CD4-positive, CD25-positive, alpha-beta regulatory T cell (primary cell): Measurements from ENCODE around the gene WAPL. TPM values are rescaled to one million over a fixed set of nuclear protein-coding genes. Genes with fewer than 3 reads are reported as not detected.

Source experiments
- ATAC-seq, 2 donors: fragments of 150-1000 bp; cut with Tn5 transposase; one replicate each; pipeline ENCODE4 v1.10.0; 2021; ENCODE audit warnings: low read depth in 2 of 2, moderate number of reproducible peaks in 2 of 2, moderate library complexity in 1 of 2
- DNase-seq, 3 donors: peaks; one replicate each; pipeline versions ENCODE4 v3.0.0 to v3.0.0-alpha.2; 2012 to 2022; ENCODE audit warnings: mixed read lengths in 1 of 3
- H3K27ac ChIP-seq: one replicate; pipeline ENCODE4 v1.7.0; 2013; ENCODE audit warnings: mild to moderate bottlenecking, low read length; ENCODE audit not compliant: insufficient read depth, poor library complexity, severe bottlenecking
- H3K27me3 ChIP-seq: one replicate; pipeline ENCODE4 v1.7.0; 2013; ENCODE audit warnings: low read length; ENCODE audit not compliant: control insufficient read depth, insufficient read depth
- H3K36me3 ChIP-seq: one replicate; pipeline ENCODE4 v1.7.0; 2013; ENCODE audit warnings: mild to moderate bottlenecking, low read length, moderate library complexity; ENCODE audit not compliant: control insufficient read depth, insufficient read depth
- H3K4me1 ChIP-seq: 2 replicates; pipeline ENCODE4 v1.7.0; 2013; ENCODE audit warnings: mild to moderate bottlenecking, low read length; ENCODE audit not compliant: insufficient read depth, control insufficient read depth, poor library complexity, severe bottlenecking
- H3K4me3 ChIP-seq: one replicate; pipeline ENCODE4 v1.7.0; 2013; ENCODE audit warnings: low read depth, mild to moderate bottlenecking, low read length, moderate library complexity
- H3K9me3 ChIP-seq, 2 experiments: 1 replicate in 1 of 2; 2 replicates in 1 of 2; pipeline ENCODE4 v1.7.0; 2013; ENCODE audit warnings: low read length in 2 of 2, mild to moderate bottlenecking in 1 of 2, moderate library complexity in 1 of 2; ENCODE audit not compliant: control insufficient read depth in 2 of 2
- H3K27ac Mint-ChIP-seq, 3 donors: one replicate each; pipeline ENCODE4 v1.8.0; 2020 to 2022; ENCODE audit warnings: mild to moderate bottlenecking in 3 of 3, mixed read lengths in 3 of 3, moderate library complexity in 2 of 3
- H3K27me3 Mint-ChIP-seq: one replicate; pipeline ENCODE4 v1.8.0; 2022; ENCODE audit warnings: mild to moderate bottlenecking, mixed read lengths
- H3K36me3 Mint-ChIP-seq: one replicate; pipeline ENCODE4 v1.8.0; 2020; ENCODE audit warnings: mixed read lengths
- H3K4me1 Mint-ChIP-seq, 4 donors: one replicate each; pipeline ENCODE4 v1.8.0; 2020 to 2022; ENCODE audit warnings: mixed read lengths in 4 of 4, mild to moderate bottlenecking in 1 of 4
- H3K4me3 Mint-ChIP-seq, 4 donors: one replicate each; pipeline ENCODE4 v1.8.0; 2020 to 2022; ENCODE audit warnings: mild to moderate bottlenecking in 4 of 4, mixed read lengths in 4 of 4, moderate library complexity in 3 of 4
- H3K9me3 Mint-ChIP-seq, 7 donors: one replicate each; pipeline ENCODE4 v1.8.0; 2020 to 2022; ENCODE audit warnings: mixed read lengths in 7 of 7, mild to moderate bottlenecking in 3 of 7, moderate library complexity in 2 of 7
- polyA plus RNA-seq, 4 donors: library from polyadenylated mRNA; unstranded; fragments of 300-500 nt; fragmentation: Illumina TruSeq; gene quantifications; one replicate each; pipeline ENCODE4 v1.2.3, GENCODE V29; 2021
- total RNA-seq: library from RNA; stranded (reverse); gene quantifications from one replicate; pipeline ENCODE4 v1.2.3, GENCODE V29; 2022

The WAPL gene
- total and polyA plus RNA-seq, 5 donors from 2014 or later: 33.3 to 54.3 (median 36.6) TPM

DNA sequence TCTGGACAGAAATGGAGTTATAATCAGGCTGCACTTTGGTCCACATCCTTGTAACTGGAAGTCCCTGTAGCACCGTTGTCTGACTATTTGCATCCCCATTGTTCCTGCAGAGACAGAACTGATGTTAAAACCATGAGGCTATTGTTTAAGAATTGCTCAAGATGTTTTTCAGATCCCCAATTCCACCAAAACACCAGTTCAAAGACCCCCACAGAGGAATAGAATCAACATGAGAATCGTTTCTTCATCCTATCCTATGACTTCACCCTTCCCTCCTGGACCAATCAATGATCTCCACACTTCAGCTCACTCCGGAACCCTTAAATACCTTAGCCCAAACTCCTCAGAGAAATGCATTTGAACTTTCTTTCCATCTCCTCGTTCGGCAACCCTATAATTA is 97.9 kb downstream of the WAPL start:
- H3K4me3 Mint-ChIP-seq: no peak overlapping the region
- H3K4me1 Mint-ChIP-seq: peaks cover 4 to 10% (median 5%) of the 10 kb centered on the region in 4 donors
- no peaks in the 10 kb centered on the region for H3K9me3 Mint-ChIP-seq
- H3K27me3 Mint-ChIP-seq: peaks cover 4% of the 10 kb centered on the region
- Histone ChIP-seq H3K9me3 (no peaks in the 10 kb centered on the region), H3K27me3 (no peaks in the 10 kb centered on the region), H3K36me3 (no peaks in the 10 kb centered on the region), H3K4me3 (no peak overlapping the region), H3K4me1 (no peaks in the 10 kb centered on the region), H3K27ac (no peak overlapping the region)
- no peak overlapping the region for H3K27ac Mint-ChIP-seq
- H3K36me3 Mint-ChIP-seq: peaks cover 3% of the 10 kb centered on the region
- no peak for DNase-seq
- ATAC-seq: no peak

GRCh38 chr10:86419101-86419500 is 102.5 kb downstream of the WAPL start:
- H3K36me3 ChIP-seq: no peaks in the 10 kb centered on the region
- H3K27me3 ChIP-seq: no peaks in the 10 kb centered on the region
- Mint-ChIP-seq H3K36me3 (peaks cover 3% of the 10 kb centered on the region), H3K27ac (peak overlapping the region in 1 of 3 donors; percentile 63), H3K4me1 (peaks cover 8 to 42% (median 19%) of the 10 kb centered on the region in 4 donors), H3K9me3 (no peaks in the 10 kb centered on the region), H3K27me3 (no peaks in the 10 kb centered on the region), H3K4me3 (no peak overlapping the region)
- no peaks in the 10 kb centered on the region for H3K9me3 ChIP-seq
- H3K4me3 ChIP-seq: no peak overlapping the region
- no peak overlapping the region for H3K27ac ChIP-seq
- H3K4me1 ChIP-seq: no peaks in the 10 kb centered on the region
- ATAC-seq (peak; percentile 82 to 90), DNase-seq (peak in 2 of 3 donors; percentile 24 to 41)

- H3K4me1 ChIP-seq: peaks cover 34% of the 10 kb centered on the region
Measured at GRCh38 chr10:86415583-86415982, 106.0 kb downstream of the WAPL start.

DNA sequence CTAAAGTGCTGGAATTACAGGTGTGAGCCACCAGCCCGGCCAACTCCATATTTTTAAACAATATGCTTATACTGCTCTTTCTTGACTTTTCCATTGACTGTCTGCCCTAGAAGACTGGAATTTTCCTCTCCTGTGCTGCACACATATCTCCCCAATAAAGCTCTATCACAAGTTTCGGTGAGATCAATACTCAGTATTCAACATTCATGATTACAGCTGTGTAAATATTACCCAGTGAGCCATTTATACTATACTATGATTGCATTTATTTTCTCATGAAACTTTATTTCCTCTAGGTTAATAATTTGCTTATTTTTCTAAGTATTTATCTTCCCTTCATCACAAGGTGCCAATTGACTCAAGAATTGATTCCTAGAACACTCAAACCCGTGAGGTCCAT is 106.5 kb downstream of the WAPL start:
- peak overlapping the region in 3 of 4 donors; percentile 4 to 16 (median 13) for H3K4me3 Mint-ChIP-seq

More at GRCh38 chr10:86415583-86415982, 106.0 kb downstream of the WAPL start:
- no peaks in the 10 kb centered on the region for H3K27me3 ChIP-seq
- H3K27ac ChIP-seq: no peak overlapping the region
- Mint-ChIP-seq H3K4me3 (peak overlapping the region in 1 of 4 donors; percentile 19), H3K4me1 (peaks cover 31 to 74% (median 46%) of the 10 kb centered on the region in 4 donors), H3K27ac (peak overlapping the region in 1 of 3 donors; percentile 20), H3K9me3 (peaks cover 0 to 1% (median 0%) of the 10 kb centered on the region in 7 donors), H3K27me3 (peaks cover 4% of the 10 kb centered on the region), H3K36me3 (peaks cover 3% of the 10 kb centered on the region)
- ATAC-seq (no peak), DNase-seq (no peak)
- no peaks in the 10 kb centered on the region for H3K9me3 ChIP-seq
- no peaks in the 10 kb centered on the region for H3K36me3 ChIP-seq
- no peak overlapping the region for H3K4me3 ChIP-seq

GRCh38 chr10:86413046-86413728 is 108.4 kb downstream of the WAPL start:
- Histone ChIP-seq H3K27me3 (no peaks in the 10 kb centered on the region), H3K27ac (peak overlapping the region; percentile 71), H3K4me1 (peaks cover 37% of the 10 kb centered on the region), H3K9me3 (no peaks in the 10 kb centered on the region), H3K4me3 (peak overlapping the region; percentile 80), H3K36me3 (no peaks in the 10 kb centered on the region)
- no peaks in the 10 kb centered on the region for H3K36me3 Mint-ChIP-seq
- H3K4me3 Mint-ChIP-seq: peak overlapping the region; percentile 58 to 84 (median 78)
- peak overlapping the region in 2 of 3 donors; percentile 88 to 95 for H3K27ac Mint-ChIP-seq
- H3K9me3 Mint-ChIP-seq: peaks cover 0 to 1% (median 0%) of the 10 kb centered on the region in 7 donors
- DNase-seq (peak in 2 of 3 donors; percentile 63 to 78), ATAC-seq (peak; percentile 74 to 80)
- peaks cover 4% of the 10 kb centered on the region for H3K27me3 Mint-ChIP-seq
- peaks cover 30 to 66% (median 39%) of the 10 kb centered on the region in 4 donors for H3K4me1 Mint-ChIP-seq

More for the DNA sequence above, 106.5 kb downstream of the WAPL start:
- Histone ChIP-seq H3K9me3 (no peaks in the 10 kb centered on the region), H3K4me3 (no peak overlapping the region), H3K4me1 (peaks cover 37% of the 10 kb centered on the region), H3K27me3 (no peaks in the 10 kb centered on the region), H3K36me3 (no peaks in the 10 kb centered on the region), H3K27ac (no peak overlapping the region)
- no peaks in the 10 kb centered on the region for H3K36me3 Mint-ChIP-seq
- peaks cover 0 to 1% (median 0%) of the 10 kb centered on the region in 7 donors for H3K9me3 Mint-ChIP-seq
- peak overlapping the region in 1 of 3 donors; percentile 16 for H3K27ac Mint-ChIP-seq
- H3K4me1 Mint-ChIP-seq: peaks cover 31 to 75% (median 47%) of the 10 kb centered on the region in 4 donors
- H3K27me3 Mint-ChIP-seq: peaks cover 4% of the 10 kb centered on the region
- ATAC-seq: no peak
- no peak for DNase-seq

- Histone ChIP-seq H3K27ac (peak overlapping the region; percentile 71), H3K36me3 (no peaks in the 10 kb centered on the region), H3K9me3 (no peaks in the 10 kb centered on the region), H3K4me1 (peaks cover 37% of the 10 kb centered on the region), H3K4me3 (peak overlapping the region; percentile 80), H3K27me3 (no peaks in the 10 kb centered on the region)
- Mint-ChIP-seq H3K36me3 (no peaks in the 10 kb centered on the region), H3K27me3 (peaks cover 4% of the 10 kb centered on the region), H3K4me3 (peak overlapping the region; percentile 76 to 86 (median 82)), H3K9me3 (peaks cover 0 to 1% (median 0%) of the 10 kb centered on the region in 7 donors), H3K4me1 (peaks cover 30 to 61% (median 36%) of the 10 kb centered on the region in 4 donors), H3K27ac (peak overlapping the region; percentile 88 to 95 (median 92))
- peak in 1 of 3 donors; percentile 11 for DNase-seq
- ATAC-seq: peak in 1 of 2 donors; percentile 10
Measured at GRCh38 chr10:86411852-86412560, 109.6 kb downstream of the WAPL start.

DNA sequence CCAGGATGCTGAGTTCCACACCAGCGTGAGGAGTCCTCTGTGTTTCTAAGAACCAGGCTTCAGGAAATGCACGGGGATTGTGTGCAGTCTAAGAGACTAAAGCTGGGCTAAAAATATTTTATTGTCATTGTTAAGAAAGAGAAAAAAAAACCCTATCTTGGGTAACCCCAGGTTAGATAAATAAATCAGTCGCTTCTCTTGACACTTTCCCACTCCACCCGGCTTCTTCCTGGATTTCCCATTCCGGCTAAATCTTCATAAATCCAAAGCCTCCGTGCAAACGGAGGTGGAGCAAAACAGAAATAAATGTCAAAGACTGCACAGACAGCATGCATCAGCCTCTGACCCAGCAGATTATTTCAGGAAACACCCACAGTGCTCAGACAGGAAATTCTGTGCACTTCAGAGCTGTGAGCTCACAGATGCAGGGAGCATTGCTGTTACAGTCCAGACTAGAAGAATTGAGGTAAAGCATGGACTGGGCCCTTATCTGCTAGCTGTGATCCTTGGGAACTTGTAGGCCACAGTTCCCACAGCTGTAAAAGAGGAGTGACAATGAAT is 110.2 kb downstream of the WAPL start:
- H3K9me3 Mint-ChIP-seq: peaks cover 0 to 1% (median 0%) of the 10 kb centered on the region in 7 donors
- Histone ChIP-seq H3K36me3 (no peaks in the 10 kb centered on the region), H3K9me3 (no peaks in the 10 kb centered on the region), H3K27me3 (no peaks in the 10 kb centered on the region), H3K27ac (peak overlapping the region; percentile 71), H3K4me3 (peak overlapping the region; percentile 72), H3K4me1 (peaks cover 37% of the 10 kb centered on the region)
- H3K4me3 Mint-ChIP-seq: peak overlapping the region; percentile 74 to 86 (median 82)
- no peaks in the 10 kb centered on the region for H3K36me3 Mint-ChIP-seq
- peaks cover 30 to 60% (median 36%) of the 10 kb centered on the region in 4 donors for H3K4me1 Mint-ChIP-seq
- peak overlapping the region; percentile 88 to 95 (median 92) for H3K27ac Mint-ChIP-seq
- DNase-seq: peak in 2 of 3 donors; percentile 32 to 70
- peak; percentile 78 to 79 for ATAC-seq
- peaks cover 4% of the 10 kb centered on the region for H3K27me3 Mint-ChIP-seq
